Neural cell (in vitro differentiated cells): ENCODE measurements around the gene NMNAT3. TPM values are rescaled to one million over a fixed set of nuclear protein-coding genes. Genes with fewer than 3 reads are reported as not detected.

Experiments
- H2AFZ ChIP-seq: fragments of 200-600, 300-800 bp; sonication (generic), shearing (Covaris generic); 2 replicates; pipeline ENCODE4 v1.6.0; 2014; ENCODE audit warnings: low read depth, mild to moderate bottlenecking, antibody characterized with exemption, low read length, moderate library complexity
- H3F3A ChIP-seq: fragments of 200-600 bp; shearing (Covaris generic); 2 replicates; pipeline ENCODE4 v1.6.1; 2016; ENCODE audit warnings: mild to moderate bottlenecking, moderate library complexity, mixed read lengths, antibody characterized with exemption, low read length; ENCODE audit not compliant: insufficient read depth, poor library complexity, severe bottlenecking
- H3K27ac ChIP-seq: fragments of 200-600, 300-800 bp; sonication (generic), shearing (Covaris generic); 2 replicates; pipeline ENCODE4 v1.5.1; 2014; ENCODE audit warnings: mild to moderate bottlenecking, low read length, moderate library complexity
- H3K27me3 ChIP-seq: fragments of 300-800, 200-600 bp; sonication (generic), shearing (Covaris generic); 2 replicates; pipeline ENCODE4 v1.6.0; 2014; ENCODE audit warnings: mild to moderate bottlenecking, low read depth, low read length, moderate library complexity; ENCODE audit not compliant: insufficient read depth
- H3K36me3 ChIP-seq: fragments of 300-800, 200-600 bp; sonication (generic), shearing (Covaris generic); 2 replicates; pipeline ENCODE4 v1.5.1; 2014; ENCODE audit warnings: mild to moderate bottlenecking, antibody characterized with exemption, low read length, moderate library complexity; ENCODE audit not compliant: insufficient read depth
- H3K4me2 ChIP-seq: fragments of 300-800, 200-600 bp; sonication (generic), shearing (Covaris generic); 2 replicates; pipeline ENCODE4 v1.6.0; 2014; ENCODE audit warnings: mild to moderate bottlenecking, low read length
- H3K4me3 ChIP-seq: fragments of 300-800, 200-600 bp; sonication (generic), shearing (Covaris generic); 2 replicates; pipeline ENCODE4 v1.5.1; 2014; ENCODE audit warnings: mild to moderate bottlenecking, low read length, moderate library complexity
- H3K79me2 ChIP-seq: fragments of 200-600 bp; shearing (Covaris generic); replicated peaks from 2 replicates; pipeline ENCODE4 v1.6.0; 2014; ENCODE audit warnings: mild to moderate bottlenecking, low read length, moderate library complexity; ENCODE audit not compliant: insufficient read depth
- H3K9ac ChIP-seq: fragments of 300-800, 200-600 bp; sonication (generic), shearing (Covaris generic); 2 replicates; pipeline ENCODE4 v1.6.1; 2016; ENCODE audit warnings: mild to moderate bottlenecking, low read length, mixed read lengths
- H3K9me2 ChIP-seq: fragments of 200-600 bp; shearing (Covaris generic); 2 replicates; pipeline ENCODE4 v1.6.1; 2016; ENCODE audit warnings: mild to moderate bottlenecking, low read length, mixed read lengths; ENCODE audit not compliant: insufficient read depth
- H3K9me3 ChIP-seq: fragments of 200-600, 300-800 bp; sonication (generic), shearing (Covaris generic); 2 replicates; pipeline ENCODE4 v1.6.1; 2016; ENCODE audit warnings: mild to moderate bottlenecking, mixed run types, low read length, moderate library complexity, mixed read lengths
- H4K20me1 ChIP-seq: fragments of 200-600 bp; shearing (Covaris generic); 2 replicates; pipeline ENCODE4 v1.6.1; 2016; ENCODE audit warnings: mild to moderate bottlenecking, mixed run types; ENCODE audit not compliant: insufficient read depth
- EP300 ChIP-seq: fragments of 450-650 bp; conservative IDR thresholded peaks from 2 replicates; pipeline ENCODE4 v1.6.1; 2014; ENCODE audit warnings: antibody characterized with exemption, mild to moderate bottlenecking, moderate library complexity; ENCODE audit not compliant: poor library complexity, severe bottlenecking
- EZH2 ChIP-seq: fragments of 200-600, 300-800 bp; shearing (Covaris generic), sonication (generic); IDR thresholded peaks from 2 replicates; pipeline ENCODE4 v1.6.1; 2014; ENCODE audit warnings: antibody characterized with exemption, low read length, borderline replicate concordance, mild to moderate bottlenecking; ENCODE audit not compliant: insufficient read depth, poor library complexity, severe bottlenecking
- MXI1 ChIP-seq: fragments of 450-650 bp; conservative IDR thresholded peaks from 2 replicates; pipeline ENCODE4 v1.6.1; 2014; ENCODE audit warnings: antibody characterized with exemption, mild to moderate bottlenecking; ENCODE audit not compliant: poor library complexity, severe bottlenecking
- POLR2AphosphoS5 ChIP-seq: IDR thresholded peaks from 2 replicates; pipeline ENCODE4 v1.6.1; 2012
- RAD21 ChIP-seq: fragments of 450-650 bp; conservative IDR thresholded peaks from 2 replicates; pipeline ENCODE4 v1.6.1; 2014; ENCODE audit warnings: antibody characterized with exemption, mild to moderate bottlenecking, moderate library complexity
- SMC3 ChIP-seq: fragments of 450-650 bp; conservative IDR thresholded peaks from 2 replicates; pipeline ENCODE4 v1.6.1; 2014; ENCODE audit warnings: antibody characterized with exemption, mild to moderate bottlenecking, moderate library complexity; ENCODE audit not compliant: poor library complexity
- TAF1 ChIP-seq: IDR thresholded peaks from 2 replicates; pipeline ENCODE4 v1.6.1; 2012; ENCODE audit warnings: low read depth
- polyA plus RNA-seq: library from polyadenylated mRNA; depleted of rRNA; stranded (reverse); fragments of >200 nt; gene quantifications from 2 replicates; pipeline ENCODE4 v1.2.3, GENCODE V29; 2014
- TF ChIP-seq, protein P1 (sequence below): IDR thresholded peaks from 2 replicates; pipeline ENCODE4 v1.6.1; 2012; ENCODE audit warnings: borderline replicate concordance
- TF ChIP-seq, protein P2 (sequence below): fragments of 450-650 bp; IDR thresholded peaks from 2 replicates; pipeline ENCODE4 v1.5.1; 2014; ENCODE audit warnings: antibody characterized with exemption, mild to moderate bottlenecking, moderate library complexity; ENCODE audit not compliant: poor library complexity, severe bottlenecking

The NMNAT3 gene
- polyA plus RNA-seq, 1 donor from 2014 or later: 2.3 TPM

DNA sequence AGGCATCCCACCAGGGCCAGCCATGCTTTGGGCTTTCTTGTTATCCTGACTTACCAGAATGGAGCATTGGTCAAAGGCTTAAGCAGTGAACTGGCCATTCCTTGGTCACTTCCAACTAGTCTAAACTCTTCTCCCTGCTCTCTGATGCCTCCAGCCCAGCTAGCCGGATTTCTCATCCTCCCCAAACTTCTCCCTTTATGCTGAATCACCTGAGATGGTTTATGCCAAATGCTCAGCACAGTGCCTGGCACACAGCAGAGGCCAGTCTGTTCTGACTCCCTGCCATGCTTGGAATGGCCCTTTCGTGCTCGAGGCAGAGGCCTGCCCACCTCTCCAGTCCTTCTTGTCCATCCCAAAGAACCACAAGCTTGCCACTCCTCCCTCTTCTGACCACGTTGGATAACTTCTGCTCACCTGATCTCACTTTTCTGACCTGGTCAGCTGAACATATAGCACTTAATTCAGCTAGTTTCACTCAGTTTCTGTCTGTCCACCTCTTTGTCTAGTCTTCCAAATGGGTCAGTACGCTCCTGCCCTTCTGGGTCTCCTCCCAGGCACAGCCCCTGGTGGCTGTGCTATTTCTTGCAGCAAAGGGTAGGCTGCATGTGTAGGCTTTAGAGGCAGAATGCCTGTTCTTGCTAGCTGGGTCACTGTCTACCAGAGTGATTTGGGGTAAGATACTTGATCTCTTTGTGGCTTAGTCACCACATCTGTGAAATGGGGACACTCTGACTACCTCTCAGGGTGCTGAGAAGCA lies 136.1 kb downstream of the NMNAT3 start:
- H3F3A ChIP-seq: no peaks in the 10 kb centered on the region
- no peak overlapping the region for H3K9ac ChIP-seq
- no peak overlapping the region for H3K27ac ChIP-seq
- peaks cover 8% of the 10 kb centered on the region for H3K27me3 ChIP-seq
- H3K4me3 ChIP-seq: no peak overlapping the region
- H3K79me2 ChIP-seq: peaks cover 10% of the 10 kb centered on the region
- no peak overlapping the region for H2AFZ ChIP-seq
- no peak overlapping the region for H3K4me2 ChIP-seq
- no peaks in the 10 kb centered on the region for H3K9me3 ChIP-seq
- no peaks in the 10 kb centered on the region for H3K9me2 ChIP-seq
- H3K36me3 ChIP-seq: no peaks in the 10 kb centered on the region
- H4K20me1 ChIP-seq: no peaks in the 10 kb centered on the region
- TF ChIP-seq RAD21: no peak

DNA sequence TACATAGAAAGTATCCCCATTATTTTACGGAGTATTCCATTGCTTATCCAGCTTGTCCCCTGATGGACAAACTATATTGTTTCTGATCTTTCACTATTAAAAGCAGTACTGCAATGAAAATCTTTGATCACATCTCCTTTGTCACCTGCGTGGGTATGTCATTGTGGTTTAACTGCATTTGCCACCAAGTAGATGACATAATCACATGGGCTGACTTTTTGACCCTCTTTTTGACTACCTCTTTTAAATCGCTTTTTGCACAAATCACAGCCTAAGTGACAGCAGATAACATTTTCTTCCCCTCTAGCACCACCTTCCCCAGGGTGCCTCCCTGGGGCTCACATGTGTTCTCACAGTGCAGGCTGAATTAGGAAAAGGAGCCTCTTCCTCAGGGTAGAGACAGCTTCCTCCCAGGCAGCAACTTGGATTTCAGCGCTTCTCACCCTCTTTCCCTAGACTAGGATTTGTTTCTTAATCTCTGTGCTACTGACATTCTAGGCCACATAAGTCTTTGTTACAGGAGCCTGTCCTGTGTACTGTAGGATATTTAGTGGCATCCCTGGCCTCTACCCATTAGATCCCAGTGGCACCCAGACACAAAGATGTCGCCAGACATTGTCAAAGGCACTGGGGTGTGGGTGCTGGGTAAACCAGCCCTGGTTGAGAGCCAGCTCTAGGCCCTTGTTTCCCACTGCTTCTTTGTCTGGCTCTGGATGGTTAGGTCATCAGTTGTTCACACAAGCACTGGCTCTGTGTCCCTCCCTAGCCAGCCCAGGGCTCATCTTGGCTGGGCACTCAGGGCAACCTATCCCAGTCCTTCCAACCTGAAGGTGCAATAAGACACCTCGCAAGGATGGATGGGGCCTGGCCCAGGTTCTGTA lies 136.9 kb downstream of the NMNAT3 start:
- no peaks in the 10 kb centered on the region for H3K9me2 ChIP-seq
- H3K9me3 ChIP-seq: no peaks in the 10 kb centered on the region
- TF ChIP-seq EP300 (no peak), TAF1 (no peak)
- TF ChIP-seq, protein P1, sequence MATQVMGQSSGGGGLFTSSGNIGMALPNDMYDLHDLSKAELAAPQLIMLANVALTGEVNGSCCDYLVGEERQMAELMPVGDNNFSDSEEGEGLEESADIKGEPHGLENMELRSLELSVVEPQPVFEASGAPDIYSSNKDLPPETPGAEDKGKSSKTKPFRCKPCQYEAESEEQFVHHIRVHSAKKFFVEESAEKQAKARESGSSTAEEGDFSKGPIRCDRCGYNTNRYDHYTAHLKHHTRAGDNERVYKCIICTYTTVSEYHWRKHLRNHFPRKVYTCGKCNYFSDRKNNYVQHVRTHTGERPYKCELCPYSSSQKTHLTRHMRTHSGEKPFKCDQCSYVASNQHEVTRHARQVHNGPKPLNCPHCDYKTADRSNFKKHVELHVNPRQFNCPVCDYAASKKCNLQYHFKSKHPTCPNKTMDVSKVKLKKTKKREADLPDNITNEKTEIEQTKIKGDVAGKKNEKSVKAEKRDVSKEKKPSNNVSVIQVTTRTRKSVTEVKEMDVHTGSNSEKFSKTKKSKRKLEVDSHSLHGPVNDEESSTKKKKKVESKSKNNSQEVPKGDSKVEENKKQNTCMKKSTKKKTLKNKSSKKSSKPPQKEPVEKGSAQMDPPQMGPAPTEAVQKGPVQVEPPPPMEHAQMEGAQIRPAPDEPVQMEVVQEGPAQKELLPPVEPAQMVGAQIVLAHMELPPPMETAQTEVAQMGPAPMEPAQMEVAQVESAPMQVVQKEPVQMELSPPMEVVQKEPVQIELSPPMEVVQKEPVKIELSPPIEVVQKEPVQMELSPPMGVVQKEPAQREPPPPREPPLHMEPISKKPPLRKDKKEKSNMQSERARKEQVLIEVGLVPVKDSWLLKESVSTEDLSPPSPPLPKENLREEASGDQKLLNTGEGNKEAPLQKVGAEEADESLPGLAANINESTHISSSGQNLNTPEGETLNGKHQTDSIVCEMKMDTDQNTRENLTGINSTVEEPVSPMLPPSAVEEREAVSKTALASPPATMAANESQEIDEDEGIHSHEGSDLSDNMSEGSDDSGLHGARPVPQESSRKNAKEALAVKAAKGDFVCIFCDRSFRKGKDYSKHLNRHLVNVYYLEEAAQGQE: no peak
- no peaks in the 10 kb centered on the region for H3K36me3 ChIP-seq
- H3K79me2 ChIP-seq: peaks cover 10% of the 10 kb centered on the region
- peaks cover 8% of the 10 kb centered on the region for H3K27me3 ChIP-seq
- H3K9ac ChIP-seq: no peak overlapping the region
- H3K27ac ChIP-seq: peak overlapping the region; percentile 6
- no peak overlapping the region for H2AFZ ChIP-seq
- H3K4me2 ChIP-seq: peak overlapping the region; percentile 55
- H3K4me3 ChIP-seq: peak overlapping the region; percentile 77
- no peaks in the 10 kb centered on the region for H4K20me1 ChIP-seq
- H3F3A ChIP-seq: no peaks in the 10 kb centered on the region

DNA sequence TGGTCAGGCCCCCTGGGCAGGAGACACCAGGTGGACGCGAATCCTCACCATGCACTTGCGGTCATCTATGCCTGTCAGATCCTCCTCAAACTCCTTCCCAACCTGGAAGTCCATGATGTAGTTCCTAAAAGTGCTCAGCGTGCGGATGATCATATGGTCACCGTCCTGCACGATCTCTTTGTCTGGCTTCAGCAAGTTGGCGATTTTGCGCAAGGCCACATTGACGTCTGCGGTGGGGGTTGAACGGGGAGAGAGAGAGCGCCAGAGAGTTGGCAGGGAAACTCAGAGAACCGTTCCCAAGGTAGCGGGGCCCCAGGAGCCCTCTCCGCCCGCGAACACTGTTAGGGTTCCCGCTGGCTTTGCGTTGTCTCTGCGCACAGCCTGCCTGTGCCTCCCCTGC lies 139.0 kb downstream of the NMNAT3 start:
- Histone ChIP-seq H3F3A (peaks cover 5% of the 10 kb centered on the region), H4K20me1 (no peaks in the 10 kb centered on the region), H2AFZ (no peak overlapping the region), H3K27me3 (peaks cover 8% of the 10 kb centered on the region), H3K4me2 (peak overlapping the region; percentile 72), H3K79me2 (peaks cover 10% of the 10 kb centered on the region), H3K9ac (peak overlapping the region; percentile 69), H3K9me3 (no peaks in the 10 kb centered on the region), H3K9me2 (no peaks in the 10 kb centered on the region), H3K27ac (no peak overlapping the region), H3K4me3 (peak overlapping the region; percentile 77), H3K36me3 (no peaks in the 10 kb centered on the region)
- TF ChIP-seq TAF1: no peak
- no peak for TF ChIP-seq EP300
- TF ChIP-seq, protein P1: no peak
- TF ChIP-seq, protein P2, sequence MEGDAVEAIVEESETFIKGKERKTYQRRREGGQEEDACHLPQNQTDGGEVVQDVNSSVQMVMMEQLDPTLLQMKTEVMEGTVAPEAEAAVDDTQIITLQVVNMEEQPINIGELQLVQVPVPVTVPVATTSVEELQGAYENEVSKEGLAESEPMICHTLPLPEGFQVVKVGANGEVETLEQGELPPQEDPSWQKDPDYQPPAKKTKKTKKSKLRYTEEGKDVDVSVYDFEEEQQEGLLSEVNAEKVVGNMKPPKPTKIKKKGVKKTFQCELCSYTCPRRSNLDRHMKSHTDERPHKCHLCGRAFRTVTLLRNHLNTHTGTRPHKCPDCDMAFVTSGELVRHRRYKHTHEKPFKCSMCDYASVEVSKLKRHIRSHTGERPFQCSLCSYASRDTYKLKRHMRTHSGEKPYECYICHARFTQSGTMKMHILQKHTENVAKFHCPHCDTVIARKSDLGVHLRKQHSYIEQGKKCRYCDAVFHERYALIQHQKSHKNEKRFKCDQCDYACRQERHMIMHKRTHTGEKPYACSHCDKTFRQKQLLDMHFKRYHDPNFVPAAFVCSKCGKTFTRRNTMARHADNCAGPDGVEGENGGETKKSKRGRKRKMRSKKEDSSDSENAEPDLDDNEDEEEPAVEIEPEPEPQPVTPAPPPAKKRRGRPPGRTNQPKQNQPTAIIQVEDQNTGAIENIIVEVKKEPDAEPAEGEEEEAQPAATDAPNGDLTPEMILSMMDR: no peak
- TF ChIP-seq RAD21: no peak
- no peak for TF ChIP-seq SMC3
- TF ChIP-seq MXI1: no peak
- TF ChIP-seq EZH2: no peak
- no peak for TF ChIP-seq POLR2AphosphoS5
